ENCODE results near the gene CPNE5. TPM values are rescaled to one million over a fixed set of nuclear protein-coding genes. Genes with fewer than 3 reads are reported as not detected.
A peak's percentile ranks its signal among the peaks of the same experiment; 100 is the strongest.

CPNE5 gene
- total and polyA plus RNA-seq, 9 of the 15 experiments (the other 6 are each of a cell fraction or from before 2014, with no cell fraction given) = 0.14 to 1.0 (median 0.46) TPM; not detected in 2

DNA sequence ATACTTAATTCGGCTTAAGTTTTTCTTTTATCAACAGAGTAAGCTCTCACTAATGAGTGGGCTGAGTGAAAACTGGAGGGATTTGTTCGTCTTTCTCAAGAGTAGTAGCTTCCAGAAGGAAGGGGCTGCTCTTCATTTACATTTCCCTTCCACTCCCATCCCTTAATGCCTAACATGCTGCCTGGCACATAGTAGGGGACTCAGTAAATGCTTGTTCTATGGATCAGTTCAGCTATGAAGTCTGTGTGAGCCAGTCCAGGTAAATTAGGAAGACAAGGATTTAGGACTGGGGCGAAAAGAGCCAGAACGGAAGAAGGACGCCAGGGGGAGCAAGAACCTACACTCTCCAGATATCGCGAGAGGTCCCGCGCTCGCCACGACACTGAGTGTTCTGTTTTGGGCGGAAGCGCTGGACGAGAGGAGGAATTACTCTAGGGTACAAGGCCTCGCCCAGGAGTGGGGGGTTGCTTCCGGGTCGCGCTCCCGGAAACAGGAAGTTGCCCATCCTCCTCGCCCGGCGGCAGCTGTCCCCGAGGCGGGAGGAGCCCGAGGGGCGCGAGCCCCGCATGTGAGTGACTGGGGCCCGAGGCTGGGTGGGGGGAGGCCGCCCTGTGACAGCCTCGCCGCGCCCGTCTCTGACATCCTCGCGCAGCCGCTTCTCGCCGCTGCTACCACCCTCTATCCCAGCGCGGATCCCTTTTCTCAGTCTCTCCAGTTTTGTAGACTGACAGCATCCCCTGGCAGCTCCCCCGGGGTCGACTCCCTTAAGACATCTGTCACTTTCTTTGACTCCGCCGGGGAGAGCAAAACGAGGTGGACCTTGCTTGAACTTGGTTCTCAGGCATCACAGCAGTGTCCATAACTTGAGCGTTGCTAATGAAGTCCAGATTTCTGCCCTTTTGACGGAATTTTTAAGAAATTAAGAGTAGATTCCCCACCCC is 46.5 kb upstream of the CPNE5 start, which contains the start of gene C6orf89 (continued):
- TF ChIP-seq, protein P1, sequence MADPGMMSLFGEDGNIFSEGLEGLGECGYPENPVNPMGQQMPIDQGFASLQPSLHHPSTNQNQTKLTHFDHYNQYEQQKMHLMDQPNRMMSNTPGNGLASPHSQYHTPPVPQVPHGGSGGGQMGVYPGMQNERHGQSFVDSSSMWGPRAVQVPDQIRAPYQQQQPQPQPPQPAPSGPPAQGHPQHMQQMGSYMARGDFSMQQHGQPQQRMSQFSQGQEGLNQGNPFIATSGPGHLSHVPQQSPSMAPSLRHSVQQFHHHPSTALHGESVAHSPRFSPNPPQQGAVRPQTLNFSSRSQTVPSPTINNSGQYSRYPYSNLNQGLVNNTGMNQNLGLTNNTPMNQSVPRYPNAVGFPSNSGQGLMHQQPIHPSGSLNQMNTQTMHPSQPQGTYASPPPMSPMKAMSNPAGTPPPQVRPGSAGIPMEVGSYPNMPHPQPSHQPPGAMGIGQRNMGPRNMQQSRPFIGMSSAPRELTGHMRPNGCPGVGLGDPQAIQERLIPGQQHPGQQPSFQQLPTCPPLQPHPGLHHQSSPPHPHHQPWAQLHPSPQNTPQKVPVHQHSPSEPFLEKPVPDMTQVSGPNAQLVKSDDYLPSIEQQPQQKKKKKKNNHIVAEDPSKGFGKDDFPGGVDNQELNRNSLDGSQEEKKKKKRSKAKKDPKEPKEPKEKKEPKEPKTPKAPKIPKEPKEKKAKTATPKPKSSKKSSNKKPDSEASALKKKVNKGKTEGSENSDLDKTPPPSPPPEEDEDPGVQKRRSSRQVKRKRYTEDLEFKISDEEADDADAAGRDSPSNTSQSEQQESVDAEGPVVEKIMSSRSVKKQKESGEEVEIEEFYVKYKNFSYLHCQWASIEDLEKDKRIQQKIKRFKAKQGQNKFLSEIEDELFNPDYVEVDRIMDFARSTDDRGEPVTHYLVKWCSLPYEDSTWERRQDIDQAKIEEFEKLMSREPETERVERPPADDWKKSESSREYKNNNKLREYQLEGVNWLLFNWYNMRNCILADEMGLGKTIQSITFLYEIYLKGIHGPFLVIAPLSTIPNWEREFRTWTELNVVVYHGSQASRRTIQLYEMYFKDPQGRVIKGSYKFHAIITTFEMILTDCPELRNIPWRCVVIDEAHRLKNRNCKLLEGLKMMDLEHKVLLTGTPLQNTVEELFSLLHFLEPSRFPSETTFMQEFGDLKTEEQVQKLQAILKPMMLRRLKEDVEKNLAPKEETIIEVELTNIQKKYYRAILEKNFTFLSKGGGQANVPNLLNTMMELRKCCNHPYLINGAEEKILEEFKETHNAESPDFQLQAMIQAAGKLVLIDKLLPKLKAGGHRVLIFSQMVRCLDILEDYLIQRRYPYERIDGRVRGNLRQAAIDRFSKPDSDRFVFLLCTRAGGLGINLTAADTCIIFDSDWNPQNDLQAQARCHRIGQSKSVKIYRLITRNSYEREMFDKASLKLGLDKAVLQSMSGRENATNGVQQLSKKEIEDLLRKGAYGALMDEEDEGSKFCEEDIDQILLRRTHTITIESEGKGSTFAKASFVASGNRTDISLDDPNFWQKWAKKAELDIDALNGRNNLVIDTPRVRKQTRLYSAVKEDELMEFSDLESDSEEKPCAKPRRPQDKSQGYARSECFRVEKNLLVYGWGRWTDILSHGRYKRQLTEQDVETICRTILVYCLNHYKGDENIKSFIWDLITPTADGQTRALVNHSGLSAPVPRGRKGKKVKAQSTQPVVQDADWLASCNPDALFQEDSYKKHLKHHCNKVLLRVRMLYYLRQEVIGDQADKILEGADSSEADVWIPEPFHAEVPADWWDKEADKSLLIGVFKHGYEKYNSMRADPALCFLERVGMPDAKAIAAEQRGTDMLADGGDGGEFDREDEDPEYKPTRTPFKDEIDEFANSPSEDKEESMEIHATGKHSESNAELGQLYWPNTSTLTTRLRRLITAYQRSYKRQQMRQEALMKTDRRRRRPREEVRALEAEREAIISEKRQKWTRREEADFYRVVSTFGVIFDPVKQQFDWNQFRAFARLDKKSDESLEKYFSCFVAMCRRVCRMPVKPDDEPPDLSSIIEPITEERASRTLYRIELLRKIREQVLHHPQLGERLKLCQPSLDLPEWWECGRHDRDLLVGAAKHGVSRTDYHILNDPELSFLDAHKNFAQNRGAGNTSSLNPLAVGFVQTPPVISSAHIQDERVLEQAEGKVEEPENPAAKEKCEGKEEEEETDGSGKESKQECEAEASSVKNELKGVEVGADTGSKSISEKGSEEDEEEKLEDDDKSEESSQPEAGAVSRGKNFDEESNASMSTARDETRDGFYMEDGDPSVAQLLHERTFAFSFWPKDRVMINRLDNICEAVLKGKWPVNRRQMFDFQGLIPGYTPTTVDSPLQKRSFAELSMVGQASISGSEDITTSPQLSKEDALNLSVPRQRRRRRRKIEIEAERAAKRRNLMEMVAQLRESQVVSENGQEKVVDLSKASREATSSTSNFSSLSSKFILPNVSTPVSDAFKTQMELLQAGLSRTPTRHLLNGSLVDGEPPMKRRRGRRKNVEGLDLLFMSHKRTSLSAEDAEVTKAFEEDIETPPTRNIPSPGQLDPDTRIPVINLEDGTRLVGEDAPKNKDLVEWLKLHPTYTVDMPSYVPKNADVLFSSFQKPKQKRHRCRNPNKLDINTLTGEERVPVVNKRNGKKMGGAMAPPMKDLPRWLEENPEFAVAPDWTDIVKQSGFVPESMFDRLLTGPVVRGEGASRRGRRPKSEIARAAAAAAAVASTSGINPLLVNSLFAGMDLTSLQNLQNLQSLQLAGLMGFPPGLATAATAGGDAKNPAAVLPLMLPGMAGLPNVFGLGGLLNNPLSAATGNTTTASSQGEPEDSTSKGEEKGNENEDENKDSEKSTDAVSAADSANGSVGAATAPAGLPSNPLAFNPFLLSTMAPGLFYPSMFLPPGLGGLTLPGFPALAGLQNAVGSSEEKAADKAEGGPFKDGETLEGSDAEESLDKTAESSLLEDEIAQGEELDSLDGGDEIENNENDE (IDR thresholded peaks at IDR 0.05; ENCODE audit: low read depth, low read length) = no peak
- TF ChIP-seq ZC3H11A (IDR thresholded peaks at IDR 0.05; ENCODE audit: low read depth, low read length) (no peak), THRAP3 (IDR thresholded peaks at IDR 0.05; ENCODE audit: borderline replicate concordance) (no peak), ETS2 (tag; IDR thresholded peaks at IDR 0.05; ENCODE audit: borderline replicate concordance, poor library complexity, severe bottlenecking) (no peak), TCF7 (IDR thresholded peaks at IDR 0.05; ENCODE audit: borderline replicate concordance) (no peak), FOS (IDR thresholded peaks at IDR 0.05; ENCODE audit: extremely low read depth, insufficient read length) (no peak), POLR2AphosphoS5 (IDR thresholded peaks at IDR 0.05; ENCODE audit: control insufficient read depth, insufficient read depth, low read depth, low read length) (peak; percentile 80), CBFA2T2 (conservative IDR thresholded peaks at IDR 0.05) (no peak), MLLT1 (IDR thresholded peaks at IDR 0.05) (peak; percentile 79 to 87; a peak in 3 of 4 replicates), ZNF224 (CRISPR knock-in tag; IDR thresholded peaks at IDR 0.05) (no peak), ZNF561 (CRISPR knock-in tag; conservative IDR thresholded peaks at IDR 0.05) (no peak), CHD1 (IDR thresholded peaks at IDR 0.05; ENCODE audit: low read length) (peak; percentile 89), ZNF655 (CRISPR knock-in tag; IDR thresholded peaks at IDR 0.05) (no peak)
